Hippocampal formation (tissue), 2 donors: ENCODE results near the gene TMEM127.

Source experiments
- DNase-seq, 2 donors: peaks; one replicate each; lab custom pipeline; 2025; lab: John Stamatoyannopoulos, UW

Gene TMEM127

DNA sequence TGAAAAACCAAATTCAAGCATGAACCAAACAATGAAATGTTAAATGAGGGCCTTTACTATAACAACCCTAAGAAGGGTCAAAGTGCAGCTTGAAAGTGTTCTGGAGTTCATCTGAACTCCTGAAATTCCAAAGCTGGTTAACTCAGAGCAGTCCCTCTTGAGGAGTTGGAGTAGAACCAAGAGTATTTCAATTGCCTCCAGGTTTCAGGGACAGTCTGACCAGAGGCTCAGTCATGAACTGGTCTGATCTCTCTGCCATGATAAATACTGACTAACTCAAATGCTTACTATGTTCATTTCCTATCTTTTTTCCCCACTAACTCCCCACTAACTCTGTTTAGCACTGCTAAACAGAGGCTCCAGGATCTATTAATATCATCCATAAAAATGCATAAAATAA lies 59.9 kb downstream of the TMEM127 start:
- DNase-seq, result no peak

DNA sequence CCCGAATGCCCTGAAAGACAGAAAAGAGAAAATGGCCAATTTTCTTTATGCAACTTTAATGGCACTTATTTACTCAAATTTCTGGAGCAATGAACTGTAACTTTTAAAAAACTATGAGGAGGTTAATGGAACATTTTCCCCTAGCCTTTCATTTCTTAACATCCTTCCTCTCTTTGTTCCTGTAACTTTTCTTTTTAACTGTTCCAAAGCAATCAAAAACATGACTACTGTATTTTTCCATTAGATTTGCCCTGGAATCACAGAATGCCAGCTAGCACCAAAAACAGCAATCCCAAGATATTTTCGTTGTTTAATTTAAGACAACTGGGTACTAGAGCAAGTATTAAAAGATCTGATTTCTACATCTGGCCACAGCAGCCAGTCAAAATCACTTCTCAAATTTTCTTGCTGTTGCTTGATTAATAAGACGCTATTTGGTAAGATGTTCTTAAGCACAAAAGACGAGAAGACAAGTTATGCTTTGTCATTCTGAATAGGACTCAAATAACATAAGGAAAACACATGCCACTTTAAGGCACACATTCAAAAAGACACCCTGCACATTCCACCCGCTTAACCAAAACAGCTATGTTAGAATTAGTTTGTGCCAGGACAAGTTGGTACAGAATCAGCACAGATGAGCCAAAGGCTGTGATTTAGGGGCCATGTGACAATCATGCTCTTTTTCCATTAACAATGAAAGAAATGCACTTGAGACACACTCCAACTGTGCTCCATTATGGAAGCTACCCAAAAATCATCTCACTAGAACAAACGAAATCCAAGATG lies 60.8 kb downstream of the TMEM127 start:
- peak; percentile 32 to 75 for DNase-seq

DNA sequence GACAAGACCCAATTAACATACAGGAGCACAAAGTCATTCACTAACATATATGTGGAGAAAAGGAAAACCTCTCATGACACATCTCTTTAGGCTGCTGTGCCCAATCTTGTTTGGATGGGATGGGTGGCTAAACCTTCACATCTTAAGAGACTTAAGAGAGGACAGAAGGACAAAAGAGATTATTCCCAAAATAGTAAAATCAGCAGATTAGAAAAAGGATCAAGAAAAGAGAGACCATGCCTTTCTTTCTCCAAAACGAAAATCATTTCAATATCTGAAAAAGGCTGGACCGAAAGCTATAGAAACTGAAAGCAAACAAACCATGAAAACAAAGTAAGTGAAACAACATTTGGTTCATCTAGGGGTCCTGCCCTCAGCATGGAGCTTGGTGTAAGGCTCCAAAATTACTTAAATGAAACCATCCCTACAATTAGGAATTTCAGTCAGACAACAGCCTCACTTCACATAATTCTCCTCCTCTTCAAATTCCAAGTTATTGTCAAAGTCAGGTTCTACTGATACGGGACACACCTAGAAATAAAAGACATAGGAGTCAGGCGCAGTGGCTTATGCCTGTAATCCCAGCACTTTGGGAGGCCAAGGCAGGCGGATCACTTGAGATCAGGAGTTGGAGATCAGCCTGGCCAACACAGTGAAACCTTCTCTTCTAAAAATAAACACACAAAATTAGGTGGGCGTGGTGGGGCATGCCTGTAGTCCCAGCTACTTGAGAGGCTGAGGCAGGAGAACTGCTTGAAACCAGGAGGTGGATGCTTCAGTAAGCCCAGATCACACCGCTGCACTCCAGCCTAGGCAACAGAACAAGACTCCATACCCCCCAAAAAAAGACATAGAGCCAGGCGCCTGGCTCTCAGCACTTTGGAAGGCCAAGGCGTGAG lies 62.4 kb downstream of the TMEM127 start:
- no peak for DNase-seq

DNA sequence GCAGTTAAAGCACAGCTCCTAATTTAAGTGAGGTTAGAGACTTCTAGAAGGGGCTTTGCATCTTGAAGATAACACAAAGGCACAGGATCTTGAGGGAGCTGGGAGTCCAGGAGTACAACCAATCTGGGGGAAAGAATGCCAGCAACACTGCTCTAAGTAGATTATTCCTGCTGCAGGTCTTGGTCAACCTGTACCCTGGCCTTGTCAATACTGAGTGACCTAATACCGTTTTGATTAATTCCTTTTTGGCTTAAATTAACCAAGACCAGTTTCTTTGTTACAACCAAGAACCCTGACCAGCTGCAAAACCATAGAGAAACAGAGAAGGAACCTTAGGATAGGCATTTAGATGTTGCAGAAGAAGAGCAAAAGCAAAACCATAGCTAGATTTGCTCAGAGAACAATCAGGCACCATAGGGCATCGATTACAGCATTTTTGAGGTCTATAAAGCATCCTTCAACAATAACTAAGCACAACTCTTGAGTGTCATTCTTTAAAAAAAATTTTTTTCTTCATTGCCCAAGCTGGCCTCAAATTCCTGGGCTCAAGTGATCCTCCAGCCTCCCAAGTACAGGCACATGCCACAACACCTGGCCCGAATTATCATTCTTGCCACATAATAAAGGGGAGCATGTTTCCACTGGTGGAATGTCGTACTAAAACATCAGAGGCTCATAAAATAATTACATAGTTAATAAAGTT lies 63.5 kb downstream of the TMEM127 start:
- no peak for DNase-seq

DNA sequence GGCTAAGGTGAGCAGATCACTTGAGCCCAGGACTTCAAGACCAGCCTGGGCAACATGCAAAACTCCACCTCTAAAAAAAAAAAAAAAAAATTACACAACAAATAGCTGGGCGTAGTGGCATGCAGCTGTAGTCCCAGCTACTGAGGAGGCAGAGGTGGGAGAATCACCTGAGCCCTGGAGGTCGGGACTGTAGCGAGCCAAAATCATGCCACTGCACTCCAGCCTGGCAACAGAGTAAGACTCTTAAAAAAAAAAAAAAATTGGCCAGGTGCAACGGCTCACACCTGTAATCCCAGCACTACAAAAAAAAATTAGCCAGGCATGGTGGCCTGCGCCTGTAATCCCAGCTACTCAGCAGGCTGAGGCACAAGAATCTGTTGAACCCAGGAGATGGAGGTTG lies 64.5 kb downstream of the TMEM127 start:
- DNase-seq, result no peak

DNA sequence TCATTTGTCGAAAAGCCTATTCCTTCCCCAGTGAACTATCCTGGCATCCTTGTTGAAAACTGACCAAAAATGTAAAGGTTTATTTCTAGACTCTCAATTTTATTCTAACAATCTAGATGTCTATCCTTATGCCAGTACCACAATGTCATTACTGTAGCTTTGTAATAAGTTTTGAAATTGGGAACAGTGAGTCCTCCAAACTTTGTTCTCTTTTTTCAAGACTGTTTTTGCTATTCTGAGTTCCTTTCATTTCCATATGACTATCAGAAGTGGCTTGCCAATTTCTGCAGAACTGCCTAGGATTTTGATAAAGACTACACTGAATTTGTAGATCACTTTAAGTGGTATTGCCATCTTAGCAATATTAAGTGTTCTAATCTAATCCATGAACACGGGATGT lies 66.9 kb downstream of the TMEM127 start:
- no peak for DNase-seq
